Metanephros (tissue), 2 donors: ENCODE data around the gene CCDC120. TPM values are rescaled to one million over a fixed set of nuclear protein-coding genes. Genes with fewer than 3 reads are reported as not detected.

ENCODE experiments used
- small RNA-seq: library from RNA; depleted of rRNA; stranded (forward); fragments of <200 nt; gene quantifications from one replicate; pipeline ENCODE3, GENCODE V24; 2014; ENCODE audit warnings: low replicate concordance
- total RNA-seq: library from RNA; depleted of rRNA; stranded (reverse); fragments of >200 nt; gene quantifications from one replicate; pipeline ENCODE4 v1.2.3, GENCODE V29; 2014

The CCDC120 gene, protein sequence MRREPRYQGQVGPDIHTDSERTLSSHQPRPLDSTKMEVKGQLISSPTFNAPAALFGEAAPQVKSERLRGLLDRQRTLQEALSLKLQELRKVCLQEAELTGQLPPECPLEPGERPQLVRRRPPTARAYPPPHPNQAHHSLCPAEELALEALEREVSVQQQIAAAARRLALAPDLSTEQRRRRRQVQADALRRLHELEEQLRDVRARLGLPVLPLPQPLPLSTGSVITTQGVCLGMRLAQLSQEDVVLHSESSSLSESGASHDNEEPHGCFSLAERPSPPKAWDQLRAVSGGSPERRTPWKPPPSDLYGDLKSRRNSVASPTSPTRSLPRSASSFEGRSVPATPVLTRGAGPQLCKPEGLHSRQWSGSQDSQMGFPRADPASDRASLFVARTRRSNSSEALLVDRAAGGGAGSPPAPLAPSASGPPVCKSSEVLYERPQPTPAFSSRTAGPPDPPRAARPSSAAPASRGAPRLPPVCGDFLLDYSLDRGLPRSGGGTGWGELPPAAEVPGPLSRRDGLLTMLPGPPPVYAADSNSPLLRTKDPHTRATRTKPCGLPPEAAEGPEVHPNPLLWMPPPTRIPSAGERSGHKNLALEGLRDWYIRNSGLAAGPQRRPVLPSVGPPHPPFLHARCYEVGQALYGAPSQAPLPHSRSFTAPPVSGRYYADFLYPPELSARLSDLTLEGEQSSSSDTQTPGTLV
- total RNA-seq: 6.4 TPM

DNA sequence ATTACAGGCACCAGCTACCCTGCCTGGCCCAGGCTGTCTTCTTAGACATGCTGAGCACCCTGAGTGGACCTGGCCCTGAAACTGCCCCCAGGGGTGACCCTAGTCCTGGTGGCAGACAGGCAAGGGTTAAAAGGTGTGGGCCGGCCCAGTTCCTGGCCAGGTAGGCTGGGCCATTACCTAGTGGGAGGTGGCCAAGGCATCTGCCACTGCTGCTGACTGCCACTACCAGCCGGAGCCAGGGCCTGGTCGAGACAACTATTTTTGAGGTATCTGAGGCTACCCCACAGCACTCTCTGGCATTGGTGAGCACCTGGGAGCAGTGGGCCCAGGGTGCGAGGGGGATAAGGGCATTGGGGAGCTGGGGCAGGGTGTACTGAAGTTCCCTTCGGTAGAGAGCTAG, at the start of gene CCDC120:
Gene CCDC120 (plus strand): TSS at position 206 of the 400 bp plus-strand sequence. CDS start 3,043 bp downstream, outside the sequence.

DNA sequence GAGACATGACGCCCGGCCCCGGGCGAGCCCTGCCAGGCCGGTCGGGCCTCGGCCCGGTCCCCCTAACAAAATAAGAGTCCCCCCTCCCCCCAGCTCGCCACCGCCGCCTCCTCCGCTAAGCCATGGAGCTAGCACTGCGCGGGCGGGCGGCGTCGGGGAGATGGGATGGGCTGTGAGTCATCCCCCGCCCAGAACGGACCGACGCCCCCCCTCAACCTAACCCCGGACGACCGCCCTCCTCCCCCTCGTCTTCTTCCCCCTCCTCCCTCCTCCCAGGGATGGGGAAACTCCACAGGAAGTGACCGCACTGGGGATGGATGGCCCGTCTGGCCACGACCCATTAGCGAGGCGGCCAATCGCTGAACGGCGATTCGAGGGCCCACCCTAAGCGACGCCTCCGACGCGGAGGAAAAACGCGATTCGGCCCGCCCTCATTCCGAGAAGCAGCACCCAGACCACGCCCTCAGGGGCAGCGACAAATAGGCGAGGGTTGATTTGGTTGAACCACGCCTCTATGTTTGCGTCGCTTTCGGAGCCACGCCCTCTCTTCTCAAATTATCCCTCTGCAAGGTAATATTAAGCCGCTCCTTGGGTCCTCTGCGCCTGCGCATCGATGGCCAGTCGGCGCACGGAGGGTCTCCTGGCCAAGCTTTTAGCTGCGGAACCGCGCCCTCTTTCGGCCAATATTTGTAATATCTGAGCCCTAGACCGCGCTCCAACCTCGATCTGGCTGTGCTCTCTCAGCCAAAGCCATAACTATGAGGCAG, 15.4 kb upstream of the CCDC120 start, which contains the start of gene TFE3:
Gene TFE3 (minus strand): TSS at position 138 of the 767 bp plus-strand sequence. CDS start 131 bp downstream, at position 7.

DNA sequence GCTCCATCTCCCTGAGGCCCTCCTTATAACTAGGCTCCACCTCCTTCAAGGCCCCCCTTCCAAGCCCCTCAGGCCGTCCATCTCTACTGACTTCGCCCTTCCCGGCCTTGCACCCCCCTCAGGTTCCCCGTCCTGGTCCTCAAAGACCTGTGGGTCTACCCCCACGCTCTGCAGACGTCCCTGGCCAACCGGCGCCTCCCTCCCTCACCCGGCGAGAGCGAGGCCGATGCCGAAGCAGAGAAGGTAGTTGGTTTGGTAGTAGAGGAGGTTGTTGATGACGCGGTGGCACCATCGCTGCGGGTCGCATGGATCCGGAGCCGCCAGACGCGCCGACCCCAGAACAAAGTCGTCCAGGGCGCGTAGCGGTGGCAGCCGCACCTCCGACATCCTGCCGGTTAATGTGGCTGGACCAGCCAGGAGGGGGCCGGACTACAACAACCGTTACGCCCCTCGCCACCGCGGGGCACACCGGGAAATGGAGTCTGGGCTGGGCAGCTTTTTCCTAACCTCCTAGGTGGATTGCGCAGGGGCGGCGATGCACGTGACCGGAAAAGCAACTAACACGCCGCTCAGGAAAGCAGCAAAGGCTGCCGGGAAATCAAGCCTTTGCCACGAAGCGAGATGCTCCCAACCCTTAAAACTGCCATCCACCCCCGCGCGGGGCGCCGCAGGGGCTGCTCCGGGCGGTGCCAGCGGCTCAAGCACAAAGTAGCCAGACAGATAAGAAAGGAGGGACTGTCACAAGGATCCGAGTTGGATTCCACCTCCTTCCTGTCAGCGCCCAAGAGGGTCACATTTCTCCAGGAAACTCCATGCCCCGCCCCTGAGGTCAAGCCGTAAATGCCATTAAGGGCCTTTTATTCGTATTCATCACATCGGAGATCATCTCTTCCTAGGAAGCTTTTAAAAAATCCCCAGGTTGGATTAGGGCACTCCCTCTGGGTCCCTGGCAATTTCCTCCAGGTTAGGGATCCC, 15.1 kb downstream of the CCDC120 start, which contains the start of gene PRAF2:
Gene PRAF2 (minus strand): TSS at position 402 of the 975 bp plus-strand sequence. CDS start 15 bp downstream, at position 387.

DNA sequence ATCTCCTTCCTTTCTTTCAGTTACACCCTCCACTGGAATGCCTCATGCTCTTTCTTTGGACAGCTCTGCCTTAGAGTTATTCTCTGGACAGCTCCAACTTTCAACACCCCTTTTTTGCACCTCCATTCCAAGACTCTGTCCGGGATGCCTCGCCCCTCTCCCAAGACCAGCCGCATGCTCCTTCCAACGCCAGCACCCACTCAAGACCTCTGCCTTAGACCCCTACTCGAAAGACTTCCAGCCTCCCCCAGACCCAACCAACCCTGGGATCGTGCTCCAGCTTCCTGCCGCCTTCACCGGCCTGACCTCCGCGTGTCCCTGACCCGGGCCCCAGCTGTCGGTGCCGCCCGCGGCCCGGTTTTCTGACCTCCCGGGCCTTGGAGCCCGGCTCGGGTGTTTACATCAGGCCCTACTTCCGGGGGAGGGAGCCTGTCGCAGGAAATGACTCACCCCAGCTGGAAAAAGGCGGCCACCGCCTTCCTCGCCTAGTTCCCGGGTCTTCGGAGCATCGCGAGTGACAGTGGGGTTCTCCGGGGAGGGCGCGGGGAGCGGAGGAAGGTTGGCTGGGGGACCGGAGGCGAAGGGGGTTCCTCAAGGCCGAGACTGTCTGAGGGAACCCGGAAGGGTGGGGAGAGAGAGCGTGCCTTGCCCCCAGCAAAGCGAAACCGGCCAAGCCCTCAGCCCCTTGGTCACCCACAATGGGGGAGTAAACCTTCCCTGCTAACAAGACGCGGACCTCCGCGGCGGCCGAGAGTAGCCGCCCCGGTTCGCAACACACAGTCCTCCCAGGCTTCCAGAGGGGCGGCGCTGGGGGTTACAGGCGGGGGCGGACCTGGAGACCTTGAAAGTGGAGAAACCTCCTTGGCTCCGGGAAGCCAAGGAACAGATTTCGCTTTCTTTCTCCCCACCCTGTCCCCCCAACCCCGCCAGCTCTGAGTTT, 21.0 kb downstream of the CCDC120 start, which contains the start of gene WDR45:
Gene WDR45 (minus strand): TSS at position 399 of the 940 bp plus-strand sequence. CDS start 1,792 bp downstream, outside the sequence.

Small RNA genes lying within 50 kb of the gene (small RNA-seq; reads per million reads assigned to genes)
- gene RNU4-52P: not detected

Other genes starting within 250 kb of the CCDC120 start
- not detected for gene ERAS, start 232.5 kb upstream of the CCDC120 start, total RNA-seq
- 38.5 TPM for gene PCSK1N, start 223.4 kb upstream of the CCDC120 start, total RNA-seq
- gene TIMM17B, start 161.2 kb upstream of the CCDC120 start, total RNA-seq: 33.0 TPM
- gene PQBP1, start 161.1 kb upstream of the CCDC120 start, total RNA-seq: 36.7 TPM
- 22.4 TPM for gene SLC35A2, start 147.4 kb upstream of the CCDC120 start, total RNA-seq
- 9.3 TPM for gene PIM2, start 140.0 kb upstream of the CCDC120 start, total RNA-seq
- gene OTUD5, start 101.4 kb upstream of the CCDC120 start, total RNA-seq: 34.3 TPM
- gene KCND1, start 87.2 kb upstream of the CCDC120 start, total RNA-seq: 2.7 TPM
- 28.4 TPM for gene GRIPAP1, start 56.7 kb upstream of the CCDC120 start, total RNA-seq
- gene TFE3, start 15.6 kb upstream of the CCDC120 start, total RNA-seq: 27.9 TPM
- gene PRAF2, start 15.0 kb downstream of the CCDC120 start, total RNA-seq: 8.1 TPM
- 44.8 TPM for gene WDR45, start 20.9 kb downstream of the CCDC120 start, total RNA-seq
- 24.2 TPM for gene GPKOW, start 64.7 kb downstream of the CCDC120 start, total RNA-seq
- 9.5 TPM for gene MAGIX, start 103.8 kb downstream of the CCDC120 start, total RNA-seq
- gene PLP2, start 112.9 kb downstream of the CCDC120 start, total RNA-seq: 24.3 TPM
- 8.0 TPM for gene PRICKLE3, start 127.4 kb downstream of the CCDC120 start, total RNA-seq
- gene SYP, start 141.2 kb downstream of the CCDC120 start, total RNA-seq: 2.3 TPM
- 0.41 TPM for gene CACNA1F, start 174.3 kb downstream of the CCDC120 start, total RNA-seq
- 21.0 TPM for gene CCDC22, start 176.5 kb downstream of the CCDC120 start, total RNA-seq
- gene FOXP3, start 205.7 kb downstream of the CCDC120 start, total RNA-seq: 0.23 TPM
- gene PPP1R3F, start 210.8 kb downstream of the CCDC120 start, total RNA-seq: 8.3 TPM
- not detected for gene GAGE10, start 244.6 kb downstream of the CCDC120 start, total RNA-seq